CD4-positive, alpha-beta T cell treated with Interleukin-15 for 1 hour (primary cell): Measurements from ENCODE around the gene C6orf62.
"Not testable (repeated sequence)": the region's sequence is repeated elsewhere in the genome, so short reads cannot be mapped to it uniquely, and the experiment has no call there.

Experiments
- DNase-seq: peaks from one replicate; pipeline ENCODE4 v3.0.0-alpha.2; 2020

C6orf62 gene

GRCh38 chr6:24666641-24667377 lies 52.1 kb downstream of the C6orf62 start, which contains the start of the genes ACOT13 and TDP2:
ACOT13 (plus strand) TSS chr6:24667077; CDS start chr6:24667264, 187 bp downstream.
TDP2 (minus strand) TSS chr6:24666899; CDS start chr6:24666862, 37 bp downstream.
- DNase-seq: peak; percentile 98

GRCh38 chr6:24666097-24666640 lies 52.8 kb downstream of the C6orf62 start:
- DNase-seq: peak; percentile 41

DNA sequence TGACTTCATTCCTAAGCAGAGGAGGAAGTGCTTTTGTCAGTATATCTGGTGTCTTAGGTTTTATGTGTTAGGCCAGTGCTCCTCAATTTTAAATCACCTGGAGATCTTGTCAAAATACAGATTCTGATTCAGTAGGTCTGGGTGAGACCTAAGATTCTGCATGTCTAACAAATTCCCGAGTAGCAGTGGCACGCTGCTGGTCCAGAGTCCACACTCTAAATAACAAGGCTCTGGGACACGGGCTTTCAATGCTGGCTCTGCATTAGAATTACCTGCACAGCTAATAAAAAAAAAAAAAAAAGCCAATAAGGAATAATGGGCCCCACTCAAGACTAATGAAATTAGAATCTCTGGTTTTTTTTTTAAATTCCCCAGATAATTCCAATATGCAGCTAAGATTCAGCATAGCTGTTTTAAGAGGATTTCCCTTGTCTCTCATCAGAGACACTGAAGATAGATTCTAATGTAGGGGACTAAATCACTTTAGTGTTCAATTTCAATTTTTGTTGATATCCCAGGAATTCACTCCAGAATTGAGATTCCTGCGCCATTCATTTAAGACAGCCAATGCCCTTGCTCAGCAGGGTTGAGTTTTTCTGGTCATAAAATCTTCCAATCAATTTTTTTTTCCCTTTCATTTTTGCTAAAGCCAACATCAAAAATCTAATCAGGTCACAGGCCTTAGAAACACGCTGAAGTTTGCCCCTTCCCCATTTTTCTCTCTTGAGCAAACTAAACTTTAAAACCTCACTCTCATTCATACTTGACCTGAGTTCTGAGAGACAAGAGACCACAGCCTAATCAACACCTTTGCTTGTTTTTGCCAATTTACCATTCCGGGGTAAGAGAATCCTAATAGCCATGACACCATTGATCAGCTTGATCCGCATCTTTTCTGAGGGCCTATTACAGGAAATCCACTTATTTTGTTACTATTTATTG lies 54.6 kb downstream of the C6orf62 start:
- DNase-seq: no peak

DNA sequence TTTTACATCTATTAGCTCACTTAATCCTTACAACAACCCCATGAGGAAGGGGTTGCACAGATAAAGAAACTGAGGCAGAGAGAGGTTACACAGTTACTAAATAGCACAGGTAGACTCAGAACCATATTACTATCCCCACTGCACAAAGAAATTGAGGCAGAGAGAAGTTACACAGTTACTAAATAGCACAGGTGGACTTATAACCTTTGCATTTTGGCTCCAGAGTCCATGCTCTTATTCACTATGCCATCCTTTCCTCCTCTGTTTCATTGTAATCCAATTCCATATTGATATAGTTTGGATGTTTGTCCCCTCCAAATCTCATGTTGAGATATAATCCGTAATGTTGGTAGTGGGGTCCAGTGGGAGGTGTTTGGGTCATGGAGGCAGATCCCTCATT lies 55.8 kb downstream of the C6orf62 start:
- no peak for DNase-seq

- DNase-seq: no peak
These were observed 56.7 kb downstream of the C6orf62 start for GRCh38 chr6:24662236-24662635.

DNA sequence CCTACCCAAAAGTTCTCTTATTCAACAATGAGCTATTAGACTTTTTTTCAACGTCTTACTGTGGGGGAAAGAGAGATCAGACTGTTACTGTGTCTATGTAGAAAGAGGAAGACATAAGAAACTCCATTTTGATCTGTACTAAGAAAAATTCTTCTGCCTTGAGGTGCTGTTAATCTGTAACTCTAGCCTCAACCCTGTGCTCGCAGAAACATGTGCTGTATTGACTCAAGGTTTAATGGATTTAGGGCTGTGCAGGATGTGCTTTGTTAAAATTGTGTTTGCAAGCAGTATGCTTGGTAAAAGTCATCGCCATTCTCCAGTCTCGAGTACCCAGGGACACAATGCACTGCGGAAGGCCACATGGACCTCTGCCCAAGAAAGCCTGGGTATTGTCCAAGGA lies 57.2 kb downstream of the C6orf62 start:
- DNase-seq: not testable (repeated sequence)

GRCh38 chr6:24660105-24660504 lies 58.8 kb downstream of the C6orf62 start:
- no peak for DNase-seq

DNA sequence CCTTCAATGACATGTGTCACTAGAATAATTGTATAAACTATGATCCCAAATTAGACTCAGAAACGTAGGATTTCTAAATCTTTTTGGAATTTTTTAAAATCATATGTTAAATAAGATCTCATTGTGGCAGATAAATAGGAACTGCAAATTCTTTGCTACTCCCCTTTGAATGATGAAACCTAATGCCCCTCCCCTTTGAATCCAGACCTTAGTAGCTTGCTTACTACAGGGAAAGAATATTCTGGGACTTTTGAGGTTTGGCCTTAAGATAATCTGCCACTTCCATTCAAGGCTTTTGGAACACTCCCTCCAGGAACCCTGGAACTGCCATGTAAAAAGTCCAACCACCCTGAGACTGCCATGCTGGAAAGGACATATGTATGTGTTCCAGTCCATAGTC lies 59.4 kb downstream of the C6orf62 start:
- no peak for DNase-seq

DNA sequence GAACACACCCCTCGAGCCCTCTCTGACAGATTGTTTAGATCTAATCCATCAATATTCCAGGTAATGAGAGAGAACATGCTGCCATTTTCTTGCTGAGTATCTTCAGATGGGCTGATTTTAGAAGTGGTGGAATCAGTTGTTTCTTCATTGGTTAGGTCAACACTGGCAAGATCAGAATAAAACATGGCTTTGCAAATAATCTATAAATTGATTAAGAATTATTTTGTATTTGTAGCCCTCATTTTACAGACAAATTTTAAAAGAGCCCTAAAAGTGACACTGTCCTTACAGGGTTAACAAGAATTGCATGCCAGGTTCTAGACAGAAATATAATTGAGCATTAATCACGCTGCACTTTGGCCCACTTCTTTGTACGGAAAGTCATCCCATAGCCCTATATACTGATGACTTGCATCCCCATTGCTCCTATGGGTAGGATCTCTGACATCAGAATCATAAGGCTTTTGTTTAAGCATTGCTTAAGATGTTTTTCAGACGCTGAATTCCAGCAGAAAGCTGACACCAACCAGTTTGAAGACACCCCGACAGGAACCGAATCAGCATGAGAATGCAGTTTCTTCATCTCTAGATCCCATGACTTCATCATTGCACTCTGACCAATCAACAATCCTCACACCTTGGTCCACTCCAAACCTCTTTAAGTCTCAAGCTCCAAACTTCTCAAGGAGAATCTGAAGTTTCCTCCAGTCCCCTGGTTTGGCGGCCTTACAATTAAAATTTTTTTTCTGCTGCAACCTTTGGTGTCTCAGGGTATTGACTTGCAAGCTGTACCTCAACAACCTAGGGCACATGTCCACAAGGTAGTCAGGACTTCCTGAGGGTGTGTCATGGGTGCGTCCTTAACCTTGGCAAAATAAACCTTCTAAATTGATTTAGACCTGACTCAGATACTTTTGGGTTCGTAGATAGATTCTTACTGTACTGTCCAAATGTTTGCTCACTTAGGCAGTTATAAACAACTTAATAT lies 60.1 kb downstream of the C6orf62 start:
- DNase-seq: no peak

DNA sequence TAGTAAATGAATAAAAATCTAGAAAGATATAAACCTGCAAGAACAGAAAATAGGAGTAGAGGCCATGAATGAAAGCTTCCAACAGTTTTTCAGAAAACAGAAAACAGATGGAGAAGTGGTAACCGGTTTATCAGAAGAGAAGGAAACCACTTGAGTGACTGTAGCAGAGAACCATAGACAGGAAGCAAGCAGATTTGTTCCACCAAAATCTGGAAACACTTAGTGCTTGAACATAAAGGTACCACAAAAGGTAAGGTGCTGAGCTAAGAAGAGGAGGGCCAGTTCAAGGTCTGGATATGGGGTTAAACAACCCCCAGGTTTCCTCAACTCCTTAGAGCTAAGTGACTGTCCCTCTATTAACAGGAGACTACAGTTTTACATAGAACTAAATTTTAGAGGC lies 63.7 kb downstream of the C6orf62 start:
- DNase-seq: no peak
